GM12878 (cell line): ENCODE measurements around the gene WDR17. TPM values are rescaled to one million over a fixed set of nuclear protein-coding genes. Genes with fewer than 3 reads are reported as not detected.

ENCODE experiments used
- ATAC-seq: fragments of 200-7000 bp; cut with Tn5 transposase; 3 replicates; pipeline ENCODE4 v1.9.1; 2020; ENCODE audit warnings: mild to moderate bottlenecking, moderate library complexity
- BruUV-seq: library from RNA; stranded (reverse); fragments of 400-500 nt; replicated peaks from 2 replicates; lab custom pipeline; 2021; lab: Mats Ljungman, UMichigan
- CTCF ChIA-PET: fragments of 300-600 bp; sonication (Branson Sonifier 250); formaldehyde crosslinking; extraction: SDS; loops from one replicate; lab custom pipeline; 2021; ENCODE audit warnings: inconsistent platforms; lab: Yijun Ruan, JAX
- POLR2A ChIA-PET: fragments of 350-600 bp; formaldehyde crosslinking; extraction: SDS; loops from one replicate; lab custom pipeline; 2021; ENCODE audit warnings: inconsistent platforms; lab: Charles Lee
- RAD21 ChIA-PET: fragments of 300-600 bp; sonication (Branson Sonifier 250); formaldehyde crosslinking; loops from one replicate; lab custom pipeline; 2023; ENCODE audit warnings: antibody characterized with exemption; ENCODE audit not compliant: unreplicated experiment; lab: Charles Lee
- SMC1A ChIA-PET: fragments of 300-600 bp; sonication (Branson Sonifier 250); formaldehyde crosslinking; loops from one replicate; lab custom pipeline; 2023; ENCODE audit not compliant: unreplicated experiment, uncharacterized antibody; lab: Charles Lee
- DNase-seq: peaks from one replicate; pipeline ENCODE4 v3.0.0-alpha.2; 2011; ENCODE audit warnings: low read depth, low spot score
- FAIRE-seq: peaks from 3 replicates; lab custom pipeline; 2011; peaks lifted over from hg19 to GRCh38; lab: Jason Lieb, UNC
- H2AFZ ChIP-seq: 2 replicates; pipeline ENCODE4 v1.6.0; 2011; ENCODE audit warnings: low read depth, low read length, control low read depth; ENCODE audit not compliant: control insufficient read depth
- H3K27ac ChIP-seq: 2 replicates; pipeline ENCODE4 v1.5.1; 2011; ENCODE audit warnings: control low read depth; ENCODE audit not compliant: control insufficient read depth, insufficient read depth
- H3K27me3 ChIP-seq, 2 experiments: replicated peaks in 1 of 2; 2 replicates each; pipeline versions ENCODE4 v1.6.0 to v1.6.1; 2011; ENCODE audit warnings: low read length in 1 of 2; ENCODE audit not compliant: control insufficient read depth in 2 of 2, insufficient read depth in 2 of 2
- H3K36me3 ChIP-seq, 2 experiments: 2 replicates each; pipeline ENCODE4 v1.5.1; 2011; ENCODE audit warnings: low read length in 1 of 2; ENCODE audit not compliant: control insufficient read depth in 2 of 2, insufficient read depth in 2 of 2
- H3K4me1 ChIP-seq: 2 replicates; pipeline ENCODE4 v1.6.1; 2011; ENCODE audit warnings: mild to moderate bottlenecking, low read length, moderate library complexity, mixed read lengths; ENCODE audit not compliant: control insufficient read depth, insufficient read depth
- H3K4me2 ChIP-seq: 2 replicates; pipeline ENCODE4 v1.6.0; 2011; ENCODE audit warnings: control low read depth; ENCODE audit not compliant: control insufficient read depth, insufficient read depth
- H3K4me3 ChIP-seq: fragments of 200-600 bp; sonication (generic); 2 replicates; pipeline ENCODE4 v1.5.1; 2016
- H3K79me2 ChIP-seq: 2 replicates; pipeline ENCODE4 v1.6.0; 2011; ENCODE audit warnings: low read length; ENCODE audit not compliant: control insufficient read depth, insufficient read depth
- H3K9ac ChIP-seq: 2 replicates; pipeline ENCODE4 v1.8.0; 2011; ENCODE audit warnings: low read length, control low read depth, mixed read lengths; ENCODE audit not compliant: control insufficient read depth, insufficient read depth
- H3K9me3 ChIP-seq: replicated peaks from 3 replicates; pipeline ENCODE4 v1.5.1; 2011; ENCODE audit warnings: mild to moderate bottlenecking, low read length; ENCODE audit not compliant: control insufficient read depth, insufficient read depth
- H4K20me1 ChIP-seq: 2 replicates; pipeline ENCODE4 v1.6.0; 2011; ENCODE audit not compliant: control insufficient read depth, insufficient read depth
- RB1 ChIP-seq: fragments of 450-650 bp; formaldehyde crosslinking; IDR thresholded peaks from 2 replicates; pipeline ENCODE4 v1.6.1; 2017; ENCODE audit warnings: mild to moderate bottlenecking, borderline replicate concordance
- RBBP5 ChIP-seq: fragments of 200-600 bp; sonication (generic); conservative IDR thresholded peaks from 2 replicates; pipeline ENCODE4 v1.6.1; 2016
- RUNX3 ChIP-seq: IDR thresholded peaks from 2 replicates; pipeline ENCODE4 v1.6.1; 2012; ENCODE audit warnings: low read length, inconsistent platforms
- ZNF217 ChIP-seq: fragments of 450-650 bp; IDR thresholded peaks from 2 replicates; pipeline ENCODE4 v1.6.1; 2017; ENCODE audit warnings: antibody characterized with exemption, mild to moderate bottlenecking
- ZNF592 ChIP-seq: fragments of 450-650 bp; IDR thresholded peaks from 2 replicates; pipeline ENCODE4 v1.6.1; 2017; ENCODE audit warnings: mild to moderate bottlenecking, moderate library complexity
- WGBS: methylation state at CpG from one replicate; pipeline ENCODE4 v1.1.6; 2016; ENCODE audit warnings: low lambda C conversion rate; ENCODE audit not compliant: insufficient replicate concordance, insufficient coverage; ENCODE audit errors: missing lambda C conversion rate; 5-methylcytosine and 5-hydroxymethylcytosine counted together
- in situ Hi-C: fragments of 300-500 bp; cut with MboI; formaldehyde crosslinking; loops from 9 replicates; pipeline ENCODE4 v1.14.3; 2018; ENCODE audit warnings: mixed read lengths
- intact Hi-C: fragments of 100-400 bp; cut with micrococcal nuclease; formaldehyde crosslinking; loops from one replicate; pipeline ENCODE4 v1.14.2; 2022; ENCODE audit not compliant: unreplicated experiment
- polyA plus RNA-seq, 11 experiments: library from polyadenylated mRNA; depleted of rRNA in 4 of 11; unstranded in 6 of 11; stranded (reverse) in 5 of 11; fragments of >200 nt; fragmentation: Nextera tagmentation in 4 of 11; fragmentation: Illumina TruSeq in 1 of 11; extraction: Ambion mirVana in 4 of 11; extraction: Trizol in 1 of 11; gene quantifications; 1 replicate in 1 of 11; 2 replicates in 10 of 11; pipeline versions ENCODE4 v1.2.1 to v1.2.3, GENCODE V29; 2011 to 2016; ENCODE audit warnings: inconsistent platforms in 2 of 11, missing spikeins in 2 of 11, low read depth in 1 of 11
- total RNA-seq, 4 experiments: library from RNA; depleted of rRNA in 3 of 4; stranded (reverse); fragments of >200 nt in 3 of 4; fragmentation: Illumina TruSeq in 1 of 4; extraction: Trizol in 1 of 4; gene quantifications; 2 replicates each; pipeline versions ENCODE4 v1.2.1 to v1.2.3, GENCODE V29; 2013 to 2021
- TF ChIP-seq, protein P1 (sequence below): IDR thresholded peaks from 2 replicates; pipeline ENCODE4 v1.6.1; 2012; ENCODE audit warnings: mild to moderate bottlenecking, low read depth, low read length

Gene WDR17
- total and polyA plus RNA-seq, 10 of the 15 experiments (the other 5 are each of a cell fraction or from before 2014, with no cell fraction given) = 0.43 to 3.8 (median 2.8) TPM

DNA sequence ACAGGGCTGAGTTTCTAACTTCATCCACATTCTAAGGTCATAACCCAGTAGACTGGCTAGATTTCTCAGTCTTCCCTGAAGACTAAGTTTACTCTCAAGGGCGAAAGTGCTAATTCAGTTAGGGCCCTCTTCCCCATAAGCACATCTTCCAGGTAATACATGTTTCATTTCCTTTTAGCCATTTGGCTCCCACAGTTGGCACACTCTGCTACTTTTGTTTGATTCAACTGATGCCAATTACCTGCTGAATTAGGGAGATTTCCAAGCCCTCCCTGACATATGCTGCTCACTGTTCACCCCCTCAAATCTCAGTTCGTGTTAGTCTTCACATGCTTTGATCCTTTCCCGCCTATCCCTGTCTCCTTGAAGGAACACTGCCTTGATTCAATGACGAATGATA lies 17.0 kb upstream of the WDR17 start:
- Histone ChIP-seq H3K9me3 (no peaks in the 10 kb centered on the region), H3K36me3 (no peaks in the 10 kb centered on the region), H3K9ac (no peak overlapping the region), H3K4me3 (no peak overlapping the region), H3K79me2 (no peaks in the 10 kb centered on the region), H3K27ac (no peak overlapping the region), H3K27me3 (no peaks in the 10 kb centered on the region; a peak in 1 of 4 replicates), H4K20me1 (no peaks in the 10 kb centered on the region), H3K4me2 (no peak overlapping the region), H2AFZ (no peak overlapping the region), H3K4me1 (peaks cover 11% of the 10 kb centered on the region)
- POLR2A ChIA-PET = no interaction called here
- TF ChIP-seq ZNF217 (no peak), RB1 (no peak), ZNF592 (no peak), RBBP5 (no peak), RUNX3 (no peak)
- TF ChIP-seq, protein P1, sequence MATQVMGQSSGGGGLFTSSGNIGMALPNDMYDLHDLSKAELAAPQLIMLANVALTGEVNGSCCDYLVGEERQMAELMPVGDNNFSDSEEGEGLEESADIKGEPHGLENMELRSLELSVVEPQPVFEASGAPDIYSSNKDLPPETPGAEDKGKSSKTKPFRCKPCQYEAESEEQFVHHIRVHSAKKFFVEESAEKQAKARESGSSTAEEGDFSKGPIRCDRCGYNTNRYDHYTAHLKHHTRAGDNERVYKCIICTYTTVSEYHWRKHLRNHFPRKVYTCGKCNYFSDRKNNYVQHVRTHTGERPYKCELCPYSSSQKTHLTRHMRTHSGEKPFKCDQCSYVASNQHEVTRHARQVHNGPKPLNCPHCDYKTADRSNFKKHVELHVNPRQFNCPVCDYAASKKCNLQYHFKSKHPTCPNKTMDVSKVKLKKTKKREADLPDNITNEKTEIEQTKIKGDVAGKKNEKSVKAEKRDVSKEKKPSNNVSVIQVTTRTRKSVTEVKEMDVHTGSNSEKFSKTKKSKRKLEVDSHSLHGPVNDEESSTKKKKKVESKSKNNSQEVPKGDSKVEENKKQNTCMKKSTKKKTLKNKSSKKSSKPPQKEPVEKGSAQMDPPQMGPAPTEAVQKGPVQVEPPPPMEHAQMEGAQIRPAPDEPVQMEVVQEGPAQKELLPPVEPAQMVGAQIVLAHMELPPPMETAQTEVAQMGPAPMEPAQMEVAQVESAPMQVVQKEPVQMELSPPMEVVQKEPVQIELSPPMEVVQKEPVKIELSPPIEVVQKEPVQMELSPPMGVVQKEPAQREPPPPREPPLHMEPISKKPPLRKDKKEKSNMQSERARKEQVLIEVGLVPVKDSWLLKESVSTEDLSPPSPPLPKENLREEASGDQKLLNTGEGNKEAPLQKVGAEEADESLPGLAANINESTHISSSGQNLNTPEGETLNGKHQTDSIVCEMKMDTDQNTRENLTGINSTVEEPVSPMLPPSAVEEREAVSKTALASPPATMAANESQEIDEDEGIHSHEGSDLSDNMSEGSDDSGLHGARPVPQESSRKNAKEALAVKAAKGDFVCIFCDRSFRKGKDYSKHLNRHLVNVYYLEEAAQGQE = no peak
- intact Hi-C loops = no loop called here
- CTCF ChIA-PET = interaction anchor here (1.3 kb wide), 1 partner anchor 11 kb away, joined by 5 read pairs; no protein-coding TSS in a partner anchor
- WGBS = 30% methylated on average over 4 of the region's 4 CpGs
- DNase-seq (no peak), FAIRE-seq (no peak), ATAC-seq (no peak)
- RAD21 ChIA-PET = no interaction called here
- BruUV-seq = no TSS peak
- in situ Hi-C loops = loop anchor here (25.0 kb wide), 1 partner anchor 289 kb away; no protein-coding TSS in a partner anchor
- SMC1A ChIA-PET = no interaction called here
